Prostate gland (tissue), 2 donors: ENCODE results near the gene EIF3B. TPM values are rescaled to one million over a fixed set of nuclear protein-coding genes. Genes with fewer than 3 reads are reported as not detected.
"Not testable (repeated sequence)": the region's sequence is repeated elsewhere in the genome, so short reads cannot be mapped to it uniquely, and the experiment has no call there.

Source experiments
- DNase-seq: peaks from one replicate; pipeline ENCODE4 v3.0.0-alpha.2; 2019; ENCODE audit warnings: low spot score
- H3K27ac ChIP-seq, 2 donors: fragments of 200-600 bp; sonication (generic); 2 replicates each; pipeline ENCODE4 v1.5.1; 2017 to 2019
- H3K27me3 ChIP-seq: fragments of 200-600 bp; sonication (generic); replicated peaks from 2 replicates; pipeline ENCODE4 v1.5.1; 2019; ENCODE audit not compliant: insufficient read depth
- H3K36me3 ChIP-seq, 2 donors: fragments of 200-600 bp; sonication (generic); 1 replicate in 1 of 2; 2 replicates in 1 of 2; pipeline versions ENCODE4 v1.5.1 to v1.8.1; 2017 to 2019
- H3K4me1 ChIP-seq: fragments of 200-600 bp; sonication (generic); replicated peaks from 2 replicates; pipeline ENCODE4 v1.5.1; 2019
- H3K4me3 ChIP-seq, 2 donors: fragments of 200-600 bp; sonication (generic); 2 replicates each; pipeline ENCODE4 v1.5.1; 2017 to 2019
- H3K9me3 ChIP-seq: fragments of 200-600 bp; sonication (generic); 2 replicates; pipeline ENCODE4 v1.5.1; 2017
- CTCF ChIP-seq, 4 experiments: fragments of 200-600 bp in 2 of 4; fragments of 450-650 bp in 2 of 4; sonication (generic) in 2 of 4; IDR thresholded peaks; 1 replicate in 3 of 4; 2 replicates in 1 of 4; pipeline ENCODE4 v1.5.1; 2016 to 2019; ENCODE audit warnings: antibody characterized with exemption in 4 of 4, mild to moderate bottlenecking in 2 of 4, moderate library complexity in 2 of 4
- POLR2A ChIP-seq: fragments of 450-650 bp; IDR thresholded peaks from one replicate; pipeline ENCODE4 v1.6.1; 2016; ENCODE audit warnings: antibody characterized with exemption, mild to moderate bottlenecking
- POLR2AphosphoS5 ChIP-seq: sonication (generic); formaldehyde crosslinking; IDR thresholded peaks from one replicate; pipeline ENCODE4 v1.6.1; 2017; ENCODE audit warnings: antibody characterized with exemption
- WGBS: methylation state at CpG from one replicate; pipeline ENCODE4 v1.1.5; 2018; 5-methylcytosine and 5-hydroxymethylcytosine counted together
- intact Hi-C: fragments of 100-400 bp; cut with DNase I; formaldehyde crosslinking; loops from one replicate; pipeline ENCODE4 v1.14.2; 2022
- total RNA-seq, 2 donors: library from RNA; depleted of rRNA; stranded (reverse); fragments of >200 nt; gene quantifications; one replicate each; pipeline ENCODE4 v1.1.0, GENCODE V29; 2016

EIF3B gene
- total RNA-seq, 2 donors from 2014 or later = 141 to 220 TPM

GRCh38 chr7:2411049-2411448 is 56.4 kb downstream of the EIF3B start:
- H3K4me3 ChIP-seq = no peak overlapping the region
- no peaks in the 10 kb centered on the region for H3K27me3 ChIP-seq
- H3K27ac ChIP-seq = peak overlapping the region; percentile 73 to 84
- H3K36me3 ChIP-seq = no peaks in the 10 kb centered on the region
- H3K9me3 ChIP-seq = no peaks in the 10 kb centered on the region
- DNase-seq = no peak
- intact Hi-C loops = no loop called here
- 100% methylated on average over 1 of the region's 1 CpG for WGBS
- TF ChIP-seq POLR2AphosphoS5 (no peak), CTCF (IDR thresholded peaks at IDR 0.05) (no peak), POLR2A (no peak)
- H3K4me1 ChIP-seq = peaks cover 16% of the 10 kb centered on the region

- no peaks in the 10 kb centered on the region for H3K36me3 ChIP-seq
- WGBS = 15% methylated on average over 12 of the region's 12 CpGs
- intact Hi-C loops = no loop called here
- H3K4me1 ChIP-seq = peaks cover 16% of the 10 kb centered on the region
- peak overlapping the region; percentile 73 to 84 for H3K27ac ChIP-seq
- no peaks in the 10 kb centered on the region for H3K9me3 ChIP-seq
- H3K4me3 ChIP-seq = no peak overlapping the region
- peak; percentile 72 for DNase-seq
- TF ChIP-seq POLR2A (no peak), POLR2AphosphoS5 (peak; percentile 83)
- H3K27me3 ChIP-seq = no peaks in the 10 kb centered on the region
Observed at GRCh38 chr7:2411815-2412586, 57.4 kb downstream of the EIF3B start.

GRCh38 chr7:2412587-2413201 is 58.1 kb downstream of the EIF3B start:
- Histone ChIP-seq H3K27me3 (no peaks in the 10 kb centered on the region), H3K36me3 (no peaks in the 10 kb centered on the region), H3K27ac (peak overlapping the region; percentile 73 to 84), H3K9me3 (no peaks in the 10 kb centered on the region), H3K4me1 (peaks cover 17% of the 10 kb centered on the region), H3K4me3 (no peak overlapping the region)
- 36% methylated on average over 3 of the region's 3 CpGs for WGBS
- no peak for TF ChIP-seq CTCF (IDR thresholded peaks at IDR 0.05)
- TF ChIP-seq POLR2AphosphoS5 = no peak
- no peak for TF ChIP-seq POLR2A
- no peak for DNase-seq
- intact Hi-C loops = no loop called here

- H3K36me3 ChIP-seq = no peaks in the 10 kb centered on the region
- H3K9me3 ChIP-seq = no peaks in the 10 kb centered on the region
- no peak overlapping the region for H3K4me3 ChIP-seq
- no peak for DNase-seq
- H3K27ac ChIP-seq = no peak overlapping the region
- 83% methylated on average over 5 of the region's 5 CpGs for WGBS
- no peak for TF ChIP-seq POLR2A
- no peak for TF ChIP-seq POLR2AphosphoS5
- intact Hi-C loops = no loop called here
- no peaks in the 10 kb centered on the region for H3K27me3 ChIP-seq
- H3K4me1 ChIP-seq = peaks cover 19% of the 10 kb centered on the region
Observed at GRCh38 chr7:2416063-2416462, 61.4 kb downstream of the EIF3B start.

- WGBS = 92% methylated on average over 6 of the region's 6 CpGs
- H3K27me3 ChIP-seq = no peaks in the 10 kb centered on the region
- H3K4me3 ChIP-seq = no peak overlapping the region
- TF ChIP-seq CTCF (IDR thresholded peaks at IDR 0.05) = no peak
- intact Hi-C loops = no loop called here
- peaks cover 17% of the 10 kb centered on the region for H3K4me1 ChIP-seq
- no peak for DNase-seq
- no peak overlapping the region for H3K27ac ChIP-seq
- no peaks in the 10 kb centered on the region for H3K36me3 ChIP-seq
- H3K9me3 ChIP-seq = no peaks in the 10 kb centered on the region
Observed at GRCh38 chr7:2416650-2417049, 62.0 kb downstream of the EIF3B start.

- H3K36me3 ChIP-seq, DNase-seq, H3K27me3 ChIP-seq, intact Hi-C loops, H3K4me3 ChIP-seq, H3K9me3 ChIP-seq, H3K27ac ChIP-seq: not testable (repeated sequence)
- peaks cover 14% of the 10 kb centered on the region for H3K4me1 ChIP-seq
- WGBS = 97% methylated on average over 3 of the region's 3 CpGs
Observed at GRCh38 chr7:2417178-2417577, 62.6 kb downstream of the EIF3B start.
